Stimulated activated CD4-positive, alpha-beta T cell treated with anti-CD3 and anti-CD28 coated beads, Interleukin-4, amount 100 ng/mL, for 24 hours (primary cell): Measurements from ENCODE around the gene INPP4A.

Source experiments
- DNase-seq: peaks from one replicate; pipeline ENCODE4 v3.0.0-alpha.2; 2020

The INPP4A gene

DNA sequence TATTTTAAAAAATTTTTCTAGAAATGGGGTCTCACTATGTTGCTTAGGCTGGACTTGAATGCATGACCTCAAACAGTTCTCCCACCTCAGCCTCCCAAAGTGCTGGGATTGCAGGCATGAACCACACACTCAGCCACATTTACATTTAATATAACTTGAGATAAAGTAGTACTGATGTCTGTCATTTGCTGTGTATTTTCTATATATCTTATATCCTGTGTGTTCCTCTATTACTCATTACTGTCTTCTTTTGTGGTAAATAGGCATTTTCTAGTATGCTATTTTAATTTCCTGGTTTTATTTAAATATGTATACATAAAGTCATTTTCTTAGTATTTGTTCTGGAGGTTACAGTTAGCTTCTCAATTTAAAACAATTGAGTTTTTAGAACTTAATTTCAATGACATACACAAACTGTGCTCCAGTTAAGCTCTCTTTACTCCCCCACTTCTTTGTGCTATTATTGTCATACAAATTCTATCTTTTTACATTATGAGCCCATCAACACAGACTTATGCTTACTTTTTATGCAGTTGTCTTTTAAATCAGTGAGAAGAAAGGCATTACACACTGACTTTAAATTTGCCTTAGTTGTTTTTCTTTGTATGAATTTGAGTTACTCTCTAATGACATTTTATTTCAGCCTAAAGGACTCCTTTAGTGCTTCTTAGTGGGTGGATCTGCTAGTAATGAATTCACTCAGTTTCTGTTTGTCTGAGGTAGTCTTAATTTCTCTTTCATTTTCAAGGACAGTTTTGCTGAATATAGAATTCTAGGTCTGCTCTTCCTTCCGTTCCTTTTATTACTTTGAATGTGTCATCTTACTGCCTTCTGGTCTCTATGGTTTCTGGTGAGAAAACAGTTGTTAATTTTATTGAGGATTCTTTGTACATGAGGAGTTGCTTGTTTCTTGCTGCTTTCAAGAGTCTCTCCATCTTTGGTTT lies 6.2 kb upstream of the INPP4A start:
- no peak for DNase-seq

DNA sequence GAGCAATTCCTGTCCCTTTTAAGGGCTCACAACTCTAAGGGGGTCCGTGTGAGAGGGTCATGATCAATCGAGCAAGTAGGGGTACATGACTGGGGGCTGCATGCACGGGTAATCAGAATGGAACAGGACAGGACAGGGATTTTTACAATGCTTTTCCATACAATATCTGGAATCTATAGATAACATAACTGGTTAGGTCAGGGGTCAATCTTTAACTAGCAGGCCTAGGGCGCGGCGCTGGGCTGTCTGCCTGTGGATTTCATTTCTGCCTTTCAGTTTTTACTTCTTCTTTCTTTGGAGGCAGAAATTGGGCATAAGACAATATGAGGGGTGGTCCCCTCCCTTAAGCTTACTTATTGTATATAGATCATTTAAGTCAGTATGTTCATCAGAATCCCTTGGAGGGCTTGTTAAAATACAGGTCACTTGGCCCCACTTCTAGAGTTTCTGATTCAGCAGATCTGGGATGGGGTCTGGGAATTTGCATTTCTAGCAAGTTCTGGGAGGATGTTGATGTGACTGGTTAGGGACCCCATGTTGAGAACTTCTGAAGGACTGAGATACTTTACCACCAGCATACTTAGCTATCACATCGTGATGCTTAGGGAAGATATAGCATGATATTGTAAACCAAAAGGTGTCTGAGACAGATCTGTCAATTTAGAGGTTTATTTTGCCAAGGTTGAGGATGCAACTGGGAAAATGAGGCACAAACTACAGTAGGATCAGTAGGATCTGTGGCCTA lies 2.8 kb upstream of the INPP4A start:
- no peak for DNase-seq

DNA sequence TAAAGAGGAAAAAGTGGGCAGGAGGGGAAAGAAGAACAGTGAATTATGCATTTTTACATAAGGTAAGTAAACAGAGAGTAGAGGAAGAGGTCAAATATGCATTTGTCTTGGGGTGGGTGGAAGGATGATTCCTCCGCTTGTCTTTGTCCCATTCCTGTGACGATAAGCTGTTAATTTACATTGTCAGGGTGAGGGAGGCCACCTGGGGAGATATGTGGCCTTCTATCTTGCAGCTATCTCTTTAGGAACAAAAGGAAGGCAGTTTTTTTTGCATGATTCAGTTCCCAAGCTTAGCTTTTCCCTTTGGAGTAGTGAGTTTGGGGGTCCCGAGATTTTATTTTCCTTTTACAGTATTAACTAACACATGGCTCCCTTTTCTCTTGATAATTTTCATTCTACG lies 2.2 kb upstream of the INPP4A start:
- DNase-seq = no peak

DNA sequence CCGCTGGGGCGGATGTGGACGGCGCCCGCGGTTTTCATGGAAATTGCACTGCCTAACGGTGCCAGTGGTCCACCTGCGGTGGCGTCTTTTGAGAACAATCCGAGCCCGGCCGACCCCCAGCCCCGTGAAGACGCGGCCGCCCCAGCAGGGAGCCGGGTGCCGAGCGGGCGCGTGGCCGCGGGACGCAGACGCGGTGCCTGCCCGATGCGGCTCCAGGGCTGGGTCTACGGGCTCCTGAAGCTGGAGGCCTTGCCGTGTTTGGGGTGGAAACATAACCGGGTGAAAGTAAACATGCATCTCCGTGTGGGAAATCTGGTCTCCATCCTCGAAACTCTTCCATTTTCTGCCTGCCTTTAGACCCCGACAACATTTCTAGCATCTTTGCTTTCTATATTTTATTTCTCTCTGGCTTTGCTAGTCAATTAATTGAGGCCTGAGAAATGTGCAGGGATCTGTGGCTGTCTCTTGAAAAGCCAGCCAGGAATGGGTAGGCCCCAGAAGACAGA lies 572 bp downstream of the INPP4A start:
- peak; percentile 27 for DNase-seq

DNA sequence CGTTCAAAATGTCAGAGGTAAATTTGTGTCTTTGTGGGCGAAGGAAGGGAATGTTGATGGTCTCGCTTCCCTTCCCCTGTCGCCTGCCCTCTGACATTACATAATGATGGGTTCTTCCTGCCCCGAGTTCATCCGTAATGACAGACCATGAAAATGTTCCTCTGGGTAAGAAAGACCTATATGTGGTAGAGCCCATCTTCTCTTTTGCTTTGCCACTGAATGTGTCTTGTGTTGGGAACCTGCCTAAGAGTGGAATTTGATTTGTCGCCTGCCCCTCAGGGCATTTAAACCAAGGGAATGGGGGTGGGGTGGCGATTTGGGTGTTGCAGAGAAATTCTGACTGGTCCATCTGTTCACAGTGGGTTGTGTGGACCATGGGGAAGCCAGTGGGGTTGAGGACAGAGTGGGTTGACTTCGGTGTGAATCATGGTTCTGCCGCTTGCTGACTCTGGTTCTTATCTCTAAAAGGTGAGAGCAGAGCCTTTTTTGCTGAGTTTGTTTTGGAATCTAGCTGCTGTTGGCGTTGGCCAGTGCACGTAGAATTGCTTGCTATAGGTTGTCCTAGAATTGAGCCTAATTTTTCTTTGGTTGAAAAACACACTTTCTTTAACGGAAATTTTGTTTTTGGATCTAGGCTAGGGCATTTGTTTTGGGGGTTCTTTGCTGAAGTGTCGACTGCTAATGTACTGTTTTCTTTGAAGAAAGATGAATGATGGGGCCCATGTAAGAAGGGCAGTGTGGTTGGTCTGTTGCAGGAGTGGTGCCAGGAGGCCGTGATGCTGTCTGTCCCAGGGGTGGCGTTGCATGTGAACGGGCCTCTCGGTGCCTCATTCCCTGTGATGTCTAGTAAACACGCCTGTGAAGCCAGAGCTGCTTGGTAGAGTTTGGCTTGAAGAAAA lies 1.3 kb downstream of the INPP4A start:
- DNase-seq = peak; percentile 57

DNA sequence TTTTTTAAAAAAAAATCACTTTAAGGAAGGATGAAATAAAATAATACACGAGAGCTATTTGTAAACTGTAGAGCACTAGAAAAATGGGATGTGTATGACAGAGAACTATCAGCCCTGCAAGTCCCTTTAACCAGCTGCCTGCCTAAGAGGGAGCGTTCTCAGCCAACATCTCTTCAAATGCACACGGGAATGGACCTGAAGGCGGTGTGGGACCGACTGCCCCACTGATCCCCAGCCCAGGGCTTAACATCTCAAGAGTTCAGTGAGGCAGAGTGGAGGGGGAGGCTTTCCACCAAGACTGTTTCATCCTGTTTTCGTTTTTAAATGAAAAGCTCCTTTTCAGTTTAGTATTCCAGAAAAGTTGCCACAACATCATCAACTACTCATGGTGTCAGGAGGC lies 2.2 kb downstream of the INPP4A start:
- no peak for DNase-seq

DNA sequence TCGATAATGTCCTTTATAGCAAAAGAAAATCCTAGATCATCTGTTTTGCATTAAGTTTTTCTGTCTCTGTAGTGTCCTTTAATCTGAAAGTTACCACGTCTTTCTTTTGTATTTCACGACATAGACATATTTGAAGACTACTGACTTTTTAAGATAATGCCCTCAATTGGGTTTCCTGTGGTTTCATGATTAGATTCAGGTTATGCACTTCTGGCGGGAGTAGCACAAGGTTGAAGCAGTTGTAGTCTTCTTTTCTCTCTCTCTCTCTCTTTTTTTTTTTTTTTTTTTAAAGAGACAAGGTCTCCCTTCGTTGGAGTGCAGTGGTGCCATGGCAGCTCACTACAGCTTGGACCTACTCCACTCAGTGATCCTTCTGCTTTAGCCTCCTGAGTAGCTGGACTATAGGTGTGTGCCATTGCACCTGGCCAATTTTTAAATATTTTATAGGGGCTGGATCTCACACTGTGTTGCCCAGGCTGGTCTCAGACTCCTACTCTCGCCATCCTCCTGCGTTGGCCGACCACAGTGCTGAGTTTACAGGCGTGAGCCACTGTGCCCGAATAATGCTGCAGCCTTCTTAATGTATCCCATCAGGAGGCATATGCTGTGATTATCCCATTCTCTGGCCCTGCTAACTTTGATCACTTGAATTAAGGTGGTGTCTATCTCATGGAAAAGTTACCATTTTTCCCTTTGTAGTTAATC lies 3.9 kb downstream of the INPP4A start:
- no peak for DNase-seq

DNA sequence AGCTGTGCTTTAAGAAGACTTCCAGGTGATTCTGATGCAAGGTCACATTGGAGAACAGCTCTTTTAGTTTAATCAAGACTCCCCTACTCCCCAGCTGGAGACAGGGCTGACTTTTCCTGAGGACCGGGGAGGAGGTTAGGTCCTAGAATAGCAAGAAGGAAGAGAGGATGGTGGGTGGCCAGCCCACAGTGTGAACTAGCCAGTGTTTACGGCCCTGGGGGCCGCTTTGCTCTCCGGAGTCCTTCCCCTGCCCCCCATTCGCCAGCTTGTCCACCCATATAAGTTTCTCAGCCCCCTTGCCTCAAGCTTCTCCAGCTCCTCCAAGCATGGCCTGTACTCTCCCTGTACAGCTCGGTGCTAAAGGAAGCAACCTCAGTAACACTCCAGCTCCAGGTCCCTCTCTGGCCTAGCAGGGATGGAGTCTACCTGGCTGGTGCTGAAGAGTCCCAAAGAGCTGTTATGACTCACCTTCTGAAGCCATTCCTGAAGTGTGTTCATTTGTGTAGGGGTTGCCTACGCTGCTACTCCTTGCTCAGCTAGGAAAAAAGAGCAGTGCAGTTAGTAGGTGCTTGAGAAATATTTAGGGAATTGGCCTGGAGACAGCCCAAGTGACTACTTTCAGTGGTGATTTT lies 7.9 kb downstream of the INPP4A start:
- no peak for DNase-seq

DNA sequence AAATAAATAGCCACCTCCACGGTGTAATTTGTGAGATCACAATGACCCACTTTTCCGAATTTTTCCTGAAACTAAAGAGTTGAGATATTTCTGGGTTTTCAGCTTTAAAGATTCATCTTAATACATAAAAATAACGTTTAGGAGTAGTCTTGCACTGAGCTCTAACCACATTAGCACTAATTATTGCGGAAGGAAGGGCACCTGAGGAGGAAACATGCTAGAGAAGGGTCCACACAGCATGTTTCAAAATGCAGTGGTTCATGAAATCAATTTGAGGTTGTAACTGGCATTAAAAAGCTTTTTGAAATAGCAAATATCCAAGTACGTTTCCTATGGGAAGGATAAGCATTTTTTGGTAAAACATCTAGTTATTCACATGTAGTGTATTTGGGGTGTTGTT lies 8.4 kb downstream of the INPP4A start:
- no peak for DNase-seq

DNA sequence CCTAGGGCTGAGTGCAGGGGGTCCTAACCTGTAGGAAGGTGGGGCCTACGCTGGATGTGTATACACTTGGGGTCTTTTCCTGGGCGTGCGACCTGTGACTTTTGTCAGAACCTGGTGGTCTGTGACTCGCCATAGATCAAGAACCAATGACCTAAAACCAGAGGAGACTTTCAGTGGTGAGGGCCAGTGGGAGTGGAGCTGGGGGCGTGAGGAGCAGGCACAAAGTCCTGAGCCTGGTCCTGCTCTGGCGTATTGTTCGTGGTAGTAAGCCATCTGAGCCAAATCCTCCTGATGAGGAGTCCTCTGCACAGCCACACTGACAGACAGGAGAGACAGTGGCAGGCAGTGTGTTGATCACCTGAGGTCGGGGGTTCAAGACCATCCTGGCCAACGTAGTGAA lies 8.9 kb downstream of the INPP4A start:
- DNase-seq = no peak

DNA sequence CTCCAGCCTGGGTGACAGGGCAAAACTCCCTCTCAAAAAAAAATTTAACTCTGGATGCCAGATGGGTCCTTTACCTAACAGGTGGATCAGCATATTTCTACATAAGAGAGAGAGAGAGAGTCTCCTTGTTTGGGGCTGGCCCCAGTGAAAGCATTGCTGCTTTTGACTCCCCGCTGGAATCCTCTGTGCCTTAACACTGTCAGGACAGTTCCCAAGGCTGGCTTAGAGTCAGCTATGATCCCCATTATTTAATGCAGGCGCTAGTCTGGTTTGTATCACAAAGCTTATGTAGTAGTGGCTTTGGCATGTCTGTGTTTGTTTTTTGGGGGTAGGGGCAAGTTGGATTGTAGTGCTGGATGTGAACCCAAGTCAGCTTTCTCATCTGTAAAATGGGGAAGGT lies 9.4 kb downstream of the INPP4A start:
- DNase-seq = no peak

DNA sequence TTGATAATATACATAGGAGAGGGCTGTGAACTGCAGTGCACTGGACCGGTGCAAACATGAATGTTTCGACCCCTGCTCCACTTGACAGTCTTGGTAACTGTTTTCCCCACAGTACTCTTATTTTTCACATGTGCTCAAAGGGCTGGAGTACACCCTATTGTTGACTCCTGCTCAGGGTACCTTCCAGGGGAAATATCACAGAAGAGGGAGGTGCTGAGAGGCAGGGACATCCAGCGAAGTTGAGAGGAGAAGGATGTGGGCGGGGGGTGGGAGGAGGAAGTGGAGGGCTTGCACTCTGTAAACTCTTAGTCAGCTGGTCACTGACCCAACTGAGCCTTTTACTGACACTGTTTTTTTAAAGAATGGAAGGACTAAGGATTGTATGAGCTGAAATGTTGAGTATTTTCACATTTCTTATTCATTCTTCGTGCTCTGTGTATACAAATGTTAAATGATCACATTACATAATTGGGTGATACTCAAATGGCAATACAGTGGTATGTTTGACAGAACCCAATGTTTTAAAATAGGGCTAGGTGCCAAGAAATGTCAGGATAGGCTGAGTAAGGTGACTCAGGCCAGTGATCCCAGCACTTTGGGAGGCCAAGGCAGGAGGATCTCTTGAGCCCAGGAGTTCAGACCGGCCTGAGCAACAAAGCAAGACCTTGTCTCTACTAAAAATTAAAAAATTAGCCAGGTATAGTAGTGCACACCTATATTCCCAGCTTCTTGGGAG lies 10.0 kb downstream of the INPP4A start:
- no peak for DNase-seq

DNA sequence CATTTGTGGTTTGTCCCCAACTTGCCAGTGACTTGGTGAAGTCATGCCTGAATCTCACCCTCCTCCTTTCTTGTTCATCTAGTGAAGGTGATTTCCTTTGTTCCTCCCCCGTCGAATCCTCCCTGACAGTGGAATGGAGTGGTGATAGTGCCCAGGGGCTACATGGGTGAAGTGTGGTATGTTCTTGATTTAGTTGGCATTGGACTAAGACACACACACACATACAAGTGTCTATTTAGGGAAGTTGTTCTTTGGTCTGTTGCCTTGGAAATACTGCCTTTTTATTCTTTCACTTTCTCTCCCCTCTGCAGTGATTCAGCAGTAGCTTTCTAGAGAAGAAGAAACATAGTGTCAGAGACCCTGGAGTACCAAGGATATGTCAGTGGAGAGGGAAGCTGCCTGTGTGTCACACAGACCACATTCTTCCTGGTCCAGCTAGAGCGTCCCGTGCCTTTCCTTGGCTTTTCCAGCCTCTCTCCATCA lies 10.9 kb downstream of the INPP4A start:
- peak; percentile 41 for DNase-seq

DNA sequence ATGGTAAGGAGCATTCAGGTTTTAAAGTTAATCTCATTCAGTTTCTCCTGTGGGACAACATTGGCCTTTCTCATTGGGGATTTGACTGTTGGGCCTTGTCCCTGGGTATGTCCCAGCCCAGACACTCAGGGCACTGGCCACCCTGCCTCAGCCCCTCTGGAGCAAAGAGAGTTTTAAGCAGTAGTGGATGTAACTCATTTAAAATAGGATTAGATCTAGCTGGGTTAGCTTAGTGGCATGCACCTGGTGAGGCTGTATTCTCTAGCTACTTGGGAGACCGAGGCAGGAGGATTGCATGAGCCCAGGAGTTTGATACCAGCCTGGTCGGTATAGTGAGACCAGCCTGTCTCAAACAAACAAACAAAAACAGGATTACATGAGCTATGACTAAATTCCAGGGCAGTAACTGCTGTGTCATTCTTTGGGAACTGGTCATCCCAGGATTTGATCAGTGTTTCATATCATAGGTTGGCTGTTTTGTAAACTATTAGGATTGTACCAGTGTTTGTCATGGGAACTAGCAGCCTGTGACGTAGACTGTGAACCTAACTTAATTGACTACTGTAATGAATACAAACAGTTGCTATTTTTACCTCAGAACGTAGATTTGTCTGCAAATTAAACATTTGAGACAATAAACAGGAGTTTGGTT lies 12.5 kb downstream of the INPP4A start:
- DNase-seq = no peak

DNA sequence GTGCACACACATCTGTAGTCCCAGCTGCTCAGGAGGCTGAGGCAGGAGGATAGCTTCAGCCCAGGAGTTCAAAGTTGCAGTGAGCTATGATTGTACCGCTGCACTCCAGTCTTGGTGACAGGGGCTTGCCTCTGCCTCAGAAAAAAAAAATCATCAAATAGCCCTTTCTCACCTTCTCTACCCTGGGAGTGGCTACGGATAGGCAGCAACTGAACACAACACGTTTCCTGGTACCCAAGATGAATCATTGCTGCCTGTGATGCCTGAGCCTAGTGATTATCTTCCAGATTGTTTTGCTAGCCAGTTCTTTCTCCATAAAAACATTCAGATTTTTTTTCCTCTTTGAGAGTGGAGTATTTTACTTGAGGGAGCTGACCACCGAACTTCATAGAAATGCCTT lies 13.5 kb downstream of the INPP4A start:
- DNase-seq = peak; percentile 47

DNA sequence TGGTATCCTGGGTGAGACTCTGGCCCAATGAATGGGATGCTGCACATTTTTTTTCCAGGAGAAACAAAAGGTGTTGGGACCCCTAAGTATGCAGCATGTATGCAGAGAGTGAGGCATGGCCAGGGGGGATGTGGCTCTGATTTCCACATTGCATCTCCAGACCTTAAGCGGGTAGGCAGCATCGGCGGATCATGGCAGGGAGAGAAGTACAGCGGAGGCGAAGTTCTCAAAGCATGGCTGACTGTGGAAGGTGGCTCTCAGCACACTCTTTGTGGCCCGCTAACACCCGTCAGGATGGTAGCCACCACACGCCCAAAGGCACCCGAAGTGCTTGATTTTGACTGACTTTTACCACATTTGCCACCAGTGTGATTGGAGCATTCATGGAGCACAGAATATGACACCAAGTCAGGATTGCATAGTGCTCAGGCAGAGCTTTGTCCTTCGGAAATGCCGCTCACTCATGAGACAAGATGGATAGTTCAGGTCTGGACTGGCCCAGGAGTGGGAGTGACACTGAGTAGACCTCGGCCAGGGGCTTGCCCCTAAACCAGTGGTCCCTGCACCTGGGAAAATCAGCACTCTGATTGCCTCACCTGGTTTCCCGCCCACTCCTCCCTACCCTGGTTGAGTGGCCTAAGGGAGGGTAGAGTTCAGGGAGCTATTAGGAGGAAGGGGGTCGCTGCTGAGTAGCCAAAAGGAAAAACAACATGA lies 14.2 kb downstream of the INPP4A start:
- no peak for DNase-seq

DNA sequence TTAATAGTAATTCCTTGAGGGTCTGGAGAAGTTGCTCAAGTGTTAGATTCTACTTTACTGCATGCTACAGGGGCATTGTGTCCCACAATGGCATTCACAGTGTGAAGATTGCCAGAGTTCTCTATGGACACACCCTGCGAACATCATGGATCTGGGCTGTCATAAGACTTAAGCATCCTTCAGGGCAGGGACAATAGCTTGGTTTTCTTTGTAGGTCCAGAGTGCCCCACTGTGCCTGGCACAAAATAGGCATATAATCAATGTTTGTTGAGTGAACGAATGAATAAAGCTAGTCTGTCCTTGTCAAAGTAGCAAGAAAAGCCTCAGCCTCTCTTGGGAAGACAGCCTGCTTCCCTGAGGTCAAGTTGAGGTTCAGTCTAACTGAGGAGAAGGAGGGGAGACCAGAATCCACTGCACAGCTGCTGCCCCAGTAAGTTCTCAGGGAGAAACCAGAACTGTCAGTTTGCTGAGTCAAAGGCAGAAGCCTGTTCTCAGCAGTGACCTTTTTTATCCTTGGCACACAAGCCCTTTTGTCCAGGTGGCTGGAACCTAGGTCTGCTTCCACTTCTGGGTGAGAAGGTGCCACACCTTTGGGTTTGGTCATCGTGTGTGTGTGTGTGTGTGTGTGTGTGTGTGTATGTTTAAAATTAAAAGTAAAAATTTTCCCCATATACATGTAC lies 15.0 kb downstream of the INPP4A start:
- no peak for DNase-seq

DNA sequence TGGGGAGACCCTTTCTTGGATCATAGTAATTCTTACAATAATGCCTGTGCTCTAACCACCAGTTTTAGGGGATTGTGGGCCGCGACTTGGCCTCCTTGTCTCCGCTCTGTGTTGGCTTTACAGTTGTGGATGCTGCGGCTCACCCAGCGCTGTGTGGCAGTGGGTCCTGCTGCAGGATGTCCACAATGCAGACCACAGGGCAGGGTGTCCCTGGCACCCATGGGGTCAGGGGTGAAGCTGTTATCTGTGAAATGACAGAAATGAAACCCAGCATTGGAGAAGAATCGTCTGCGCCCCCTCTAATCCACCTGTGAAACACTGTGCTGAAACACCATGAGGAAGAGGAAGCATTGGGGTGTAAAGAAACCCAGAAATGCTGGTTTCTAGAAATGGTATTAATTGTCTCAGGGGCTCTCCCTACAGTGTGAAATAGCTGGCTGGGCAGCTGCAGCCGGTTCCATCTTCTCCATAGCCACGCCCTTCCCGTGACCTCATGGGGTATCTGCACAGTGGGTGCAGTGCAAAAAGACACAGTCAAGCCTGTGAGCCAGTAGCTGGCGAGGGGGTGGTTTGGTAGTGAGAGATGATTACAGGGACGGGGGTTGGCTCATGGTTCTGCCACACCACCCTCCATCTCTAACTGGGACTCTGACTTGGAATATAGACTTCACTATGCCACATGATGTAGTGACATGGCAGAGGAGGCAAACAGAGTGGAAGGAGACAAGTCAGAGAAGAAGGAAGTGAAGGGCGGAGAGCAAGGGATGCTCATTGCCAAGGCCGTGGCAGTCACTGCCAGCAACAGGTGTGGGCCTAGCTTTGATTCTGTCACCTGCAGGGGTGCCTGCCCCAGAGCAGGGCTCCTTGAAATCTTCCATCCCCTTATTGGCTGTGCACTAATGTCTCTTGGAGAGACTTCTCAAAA lies 16.2 kb downstream of the INPP4A start:
- peak; percentile 79 for DNase-seq
